ENCODE measurements around the gene ACBD7. TPM values are rescaled to one million over a fixed set of nuclear protein-coding genes. Genes with fewer than 3 reads are reported as not detected.

The ACBD7 gene
- total RNA-seq, 1 experiment from 2014 or later, result 0.63 TPM

DNA sequence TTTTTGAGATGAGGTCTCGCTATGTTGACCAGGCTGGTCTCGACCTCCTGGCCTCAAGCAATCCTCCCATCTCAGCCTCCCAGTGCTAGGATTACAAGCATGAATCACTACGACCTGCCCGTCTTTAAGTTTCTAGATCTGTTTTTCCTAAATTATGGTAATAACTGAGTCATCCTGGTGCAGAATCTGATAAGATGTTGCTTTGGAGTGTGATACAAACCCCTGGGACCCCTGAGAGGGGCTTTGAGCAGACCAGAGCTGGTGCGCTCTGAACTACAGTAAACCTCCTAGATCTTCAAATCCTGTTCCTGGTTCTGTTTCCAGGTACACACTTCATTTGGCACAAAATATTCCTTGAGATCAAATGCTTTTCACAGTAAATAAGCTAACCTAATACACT, 42.8 kb upstream of the ACBD7 start:
- ChIA-PET CTCF (interaction anchor here (0.6 to 0.7 kb wide), 2 partner anchors 36 to 981 kb away, joined by 3 read pairs; no protein-coding TSS in a partner anchor), POLR2A (no interaction called here)
- Mint-ChIP-seq H3K4me1 (ENCODE audit: insufficient read depth, unreplicated experiment) (no peaks in the 10 kb centered on the region), H3K36me3 (ENCODE audit: insufficient read depth, unreplicated experiment) (peaks cover 46% of the 10 kb centered on the region), H3K27me3 (ENCODE audit: insufficient read depth, unreplicated experiment) (no peaks in the 10 kb centered on the region), H3K9me3 (ENCODE audit: unreplicated experiment) (no peaks in the 10 kb centered on the region), H3K4me3 (ENCODE audit: unreplicated experiment) (no peak overlapping the region), H3K27ac (ENCODE audit: low read depth, unreplicated experiment) (no peak overlapping the region)
- DNase-seq (ENCODE audit: unreplicated experiment), result no peak
- TF ChIP-seq, protein P1, sequence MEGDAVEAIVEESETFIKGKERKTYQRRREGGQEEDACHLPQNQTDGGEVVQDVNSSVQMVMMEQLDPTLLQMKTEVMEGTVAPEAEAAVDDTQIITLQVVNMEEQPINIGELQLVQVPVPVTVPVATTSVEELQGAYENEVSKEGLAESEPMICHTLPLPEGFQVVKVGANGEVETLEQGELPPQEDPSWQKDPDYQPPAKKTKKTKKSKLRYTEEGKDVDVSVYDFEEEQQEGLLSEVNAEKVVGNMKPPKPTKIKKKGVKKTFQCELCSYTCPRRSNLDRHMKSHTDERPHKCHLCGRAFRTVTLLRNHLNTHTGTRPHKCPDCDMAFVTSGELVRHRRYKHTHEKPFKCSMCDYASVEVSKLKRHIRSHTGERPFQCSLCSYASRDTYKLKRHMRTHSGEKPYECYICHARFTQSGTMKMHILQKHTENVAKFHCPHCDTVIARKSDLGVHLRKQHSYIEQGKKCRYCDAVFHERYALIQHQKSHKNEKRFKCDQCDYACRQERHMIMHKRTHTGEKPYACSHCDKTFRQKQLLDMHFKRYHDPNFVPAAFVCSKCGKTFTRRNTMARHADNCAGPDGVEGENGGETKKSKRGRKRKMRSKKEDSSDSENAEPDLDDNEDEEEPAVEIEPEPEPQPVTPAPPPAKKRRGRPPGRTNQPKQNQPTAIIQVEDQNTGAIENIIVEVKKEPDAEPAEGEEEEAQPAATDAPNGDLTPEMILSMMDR (IDR thresholded peaks at IDR 0.05; ENCODE audit: unreplicated experiment), result no peak
- BruUV-seq (replicated peaks), result no TSS peak
- intact Hi-C loops (cut with micrococcal nuclease), result no loop called here

DNA sequence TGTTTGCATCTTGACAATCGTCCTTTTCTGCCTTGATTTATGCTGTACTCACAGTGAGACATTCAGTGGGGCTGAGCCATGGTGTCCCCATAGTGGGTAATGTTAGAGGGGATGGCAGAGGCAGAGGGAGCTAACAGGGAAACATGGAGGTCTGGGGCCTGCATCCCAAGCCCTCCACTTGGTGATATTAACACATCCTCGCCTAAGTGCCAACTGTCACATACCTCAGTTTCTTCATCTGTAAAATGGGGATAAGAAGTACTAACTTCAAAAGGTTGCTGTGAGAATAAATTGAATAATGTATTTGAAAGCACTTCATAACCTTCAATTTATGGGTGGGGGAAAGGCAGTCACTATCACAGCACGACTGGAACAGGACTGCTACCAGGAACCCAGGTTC, 36.3 kb upstream of the ACBD7 start:
- no peak for DNase-seq (ENCODE audit: unreplicated experiment)
- no TSS peak for BruUV-seq (replicated peaks)
- peak overlapping the region; percentile 92 for H3K27ac Mint-ChIP-seq (ENCODE audit: low read depth, unreplicated experiment)
- no peaks in the 10 kb centered on the region for H3K9me3 Mint-ChIP-seq (ENCODE audit: unreplicated experiment)
- CTCF ChIA-PET, result interaction anchor here (0.7 kb wide), 1 partner anchor 42 kb away, joined by 3 read pairs; no protein-coding TSS in a partner anchor
- TF ChIP-seq, protein P1 (IDR thresholded peaks at IDR 0.05; ENCODE audit: unreplicated experiment), result no peak
- H3K4me3 Mint-ChIP-seq (ENCODE audit: unreplicated experiment), result no peak overlapping the region
- no peaks in the 10 kb centered on the region for H3K27me3 Mint-ChIP-seq (ENCODE audit: insufficient read depth, unreplicated experiment)
- intact Hi-C loops (cut with micrococcal nuclease), result no loop called here
- H3K36me3 Mint-ChIP-seq (ENCODE audit: insufficient read depth, unreplicated experiment), result peaks cover 31% of the 10 kb centered on the region
- peaks cover 6% of the 10 kb centered on the region for H3K4me1 Mint-ChIP-seq (ENCODE audit: insufficient read depth, unreplicated experiment)
- POLR2A ChIA-PET, result interaction anchor here (0.8 to 1.8 kb wide), 2 partner anchors 27 to 656 kb away, joined by 3 to 6 read pairs; partner anchors contain the start of gene RPP38

DNA sequence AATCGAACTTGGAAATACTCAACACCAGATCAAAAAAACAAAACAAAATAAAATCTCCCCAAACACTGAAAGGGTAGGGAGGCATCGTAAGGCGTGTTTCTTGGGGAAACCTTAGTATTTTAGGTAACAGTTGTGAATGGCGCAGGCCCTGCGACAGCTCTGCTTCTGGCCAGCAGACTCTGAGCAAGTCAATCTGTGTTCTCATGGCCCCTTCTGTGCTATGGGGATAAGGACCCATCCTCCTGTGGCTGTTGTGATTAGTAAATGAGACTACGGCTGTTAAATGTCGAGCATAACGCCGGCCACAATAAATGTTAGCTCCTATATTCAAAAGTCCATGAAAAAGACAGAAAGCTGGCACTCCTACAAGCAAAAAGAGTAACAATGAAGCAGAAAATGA, 35.6 kb upstream of the ACBD7 start:
- H3K9me3 Mint-ChIP-seq (ENCODE audit: unreplicated experiment), result no peaks in the 10 kb centered on the region
- POLR2A ChIA-PET, result interaction anchor here (0.8 to 1.8 kb wide), 7 partner anchors 9 to 656 kb away, joined by 3 to 18 read pairs (median 4); partner anchors contain the start of genes NMT2 and RPP38
- intact Hi-C loops (cut with micrococcal nuclease), result no loop called here
- H3K27me3 Mint-ChIP-seq (ENCODE audit: insufficient read depth, unreplicated experiment), result no peaks in the 10 kb centered on the region
- TF ChIP-seq, protein P1 (IDR thresholded peaks at IDR 0.05; ENCODE audit: unreplicated experiment), result no peak
- H3K27ac Mint-ChIP-seq (ENCODE audit: low read depth, unreplicated experiment), result peak overlapping the region; percentile 92
- DNase-seq (ENCODE audit: unreplicated experiment), result no peak
- H3K4me1 Mint-ChIP-seq (ENCODE audit: insufficient read depth, unreplicated experiment), result peaks cover 6% of the 10 kb centered on the region
- CTCF ChIA-PET, result interaction anchor here (0.6 to 3.8 kb wide), 5 partner anchors 18 to 51 kb away, joined by 3 to 17 read pairs (median 3); no protein-coding TSS in a partner anchor
- H3K36me3 Mint-ChIP-seq (ENCODE audit: insufficient read depth, unreplicated experiment), result peaks cover 25% of the 10 kb centered on the region
- H3K4me3 Mint-ChIP-seq (ENCODE audit: unreplicated experiment), result no peak overlapping the region
- no TSS peak for BruUV-seq (replicated peaks)

DNA sequence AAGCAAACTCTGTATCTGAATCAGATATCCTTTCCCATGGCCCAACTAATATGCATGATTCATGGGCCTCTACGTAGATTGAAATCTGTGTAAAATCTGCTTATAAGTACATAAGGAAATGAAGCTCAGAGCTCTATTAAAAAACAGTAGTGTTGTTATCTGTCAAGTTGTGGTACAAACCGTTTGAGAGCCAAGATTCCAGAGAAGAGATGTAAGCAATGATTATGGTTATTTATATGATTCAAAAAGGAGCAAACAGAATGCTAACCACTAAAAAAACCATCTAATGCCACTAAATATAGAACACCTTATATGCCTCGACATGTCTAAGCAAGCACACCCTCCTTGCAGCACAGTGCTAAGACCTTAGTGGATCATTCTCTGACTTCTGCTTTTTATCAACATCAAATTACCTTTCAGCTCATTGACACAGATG, 35.2 kb upstream of the ACBD7 start:
- H3K4me3 Mint-ChIP-seq (ENCODE audit: unreplicated experiment), result no peak overlapping the region
- no peaks in the 10 kb centered on the region for H3K27me3 Mint-ChIP-seq (ENCODE audit: insufficient read depth, unreplicated experiment)
- DNase-seq (ENCODE audit: unreplicated experiment), result peak; percentile 22
- H3K27ac Mint-ChIP-seq (ENCODE audit: low read depth, unreplicated experiment), result peak overlapping the region; percentile 92
- no peaks in the 10 kb centered on the region for H3K9me3 Mint-ChIP-seq (ENCODE audit: unreplicated experiment)
- peaks cover 6% of the 10 kb centered on the region for H3K4me1 Mint-ChIP-seq (ENCODE audit: insufficient read depth, unreplicated experiment)
- H3K36me3 Mint-ChIP-seq (ENCODE audit: insufficient read depth, unreplicated experiment), result peaks cover 25% of the 10 kb centered on the region
- ChIA-PET CTCF (interaction anchor here (0.6 to 3.8 kb wide), 5 partner anchors 17 to 51 kb away, joined by 3 to 17 read pairs (median 3); no protein-coding TSS in a partner anchor), POLR2A (interaction anchor here (0.8 to 1.8 kb wide), 7 partner anchors 10 to 246 kb away, joined by 3 to 18 read pairs (median 4); partner anchors contain the start of genes NMT2, RPP38 and SUV39H2)
- no TSS peak for BruUV-seq (replicated peaks)
- intact Hi-C loops (cut with micrococcal nuclease), result no loop called here
- TF ChIP-seq, protein P1 (IDR thresholded peaks at IDR 0.05; ENCODE audit: unreplicated experiment), result no peak
